A673 (cell line): ENCODE results near the gene SVOPL.

Experiments used
- CTCF ChIP-seq: fragments of 300-800, 200-600 bp; sonication (generic); conservative IDR thresholded peaks from 2 replicates; pipeline ENCODE4 v1.5.1; 2017; ENCODE audit warnings: low read depth, mild to moderate bottlenecking, antibody characterized with exemption, low read length, moderate library complexity, mixed read lengths
- EZH2 ChIP-seq: fragments of 200-600 bp; sonication (generic); IDR thresholded peaks from 2 replicates; pipeline ENCODE4 v1.6.1; 2017; ENCODE audit warnings: borderline replicate concordance, low read depth, mild to moderate bottlenecking, mixed read lengths, antibody characterized with exemption, low read length; ENCODE audit not compliant: poor library complexity, severe bottlenecking

- TF ChIP-seq EZH2 (no peak), CTCF (no peak)
These were observed 113.7 kb downstream of the SVOPL start for GRCh38 chr7:138587485-138587884.
